D721Med (cell line): ENCODE results near the gene PRELID2.
"Not testable (repeated sequence)": the region's sequence is repeated elsewhere in the genome, so short reads cannot be mapped to it uniquely, and the experiment has no call there.

Experiments used
- DNase-seq: peaks from one replicate; pipeline ENCODE4 v3.0.0; 2011; ENCODE audit warnings: low spot score; ENCODE audit not compliant: insufficient read length
- FAIRE-seq: peaks from 2 replicates; lab custom pipeline; 2011; peaks lifted over from hg19 to GRCh38; lab: Jason Lieb, UNC
- TF ChIP-seq, protein P1 (sequence below): IDR thresholded peaks from 2 replicates; pipeline ENCODE4 v1.5.1; 2012; ENCODE audit warnings: mild to moderate bottlenecking, control low read depth; ENCODE audit not compliant: insufficient read depth; ENCODE audit errors: missing control alignments

The PRELID2 gene

DNA sequence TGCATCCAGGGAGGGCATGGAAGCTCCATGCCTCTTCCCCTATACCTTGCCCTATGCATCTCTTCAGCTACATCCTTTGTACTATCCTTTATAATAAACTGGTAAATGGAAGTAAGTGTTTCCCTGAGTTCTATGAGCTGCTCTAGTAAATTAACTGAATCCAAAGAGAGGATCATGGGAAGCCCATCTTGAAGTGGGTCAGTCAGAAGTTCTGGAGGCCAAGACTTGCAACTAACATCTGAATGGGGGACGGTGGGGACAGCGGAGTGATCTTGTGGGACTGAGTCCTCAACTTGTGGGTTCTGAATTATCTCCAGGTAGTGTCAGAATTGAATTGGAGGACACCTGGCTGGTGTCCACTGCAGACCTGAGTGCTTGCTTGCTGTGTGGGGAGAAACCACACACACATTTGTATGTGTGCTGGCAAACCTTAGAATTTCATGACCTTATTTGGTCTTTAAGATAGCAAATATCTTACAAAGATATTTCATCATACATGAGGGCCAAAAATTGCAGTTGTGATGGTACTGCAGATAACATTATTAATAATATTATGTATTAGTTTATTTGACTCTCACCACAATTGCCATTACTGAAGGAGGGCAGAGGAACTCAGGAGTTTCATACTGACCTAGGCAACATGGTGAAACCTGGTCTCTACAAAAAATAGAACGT lies 5.5 kb upstream of the PRELID2 start:
- FAIRE-seq (no peak), DNase-seq (no peak)
- TF ChIP-seq, protein P1, sequence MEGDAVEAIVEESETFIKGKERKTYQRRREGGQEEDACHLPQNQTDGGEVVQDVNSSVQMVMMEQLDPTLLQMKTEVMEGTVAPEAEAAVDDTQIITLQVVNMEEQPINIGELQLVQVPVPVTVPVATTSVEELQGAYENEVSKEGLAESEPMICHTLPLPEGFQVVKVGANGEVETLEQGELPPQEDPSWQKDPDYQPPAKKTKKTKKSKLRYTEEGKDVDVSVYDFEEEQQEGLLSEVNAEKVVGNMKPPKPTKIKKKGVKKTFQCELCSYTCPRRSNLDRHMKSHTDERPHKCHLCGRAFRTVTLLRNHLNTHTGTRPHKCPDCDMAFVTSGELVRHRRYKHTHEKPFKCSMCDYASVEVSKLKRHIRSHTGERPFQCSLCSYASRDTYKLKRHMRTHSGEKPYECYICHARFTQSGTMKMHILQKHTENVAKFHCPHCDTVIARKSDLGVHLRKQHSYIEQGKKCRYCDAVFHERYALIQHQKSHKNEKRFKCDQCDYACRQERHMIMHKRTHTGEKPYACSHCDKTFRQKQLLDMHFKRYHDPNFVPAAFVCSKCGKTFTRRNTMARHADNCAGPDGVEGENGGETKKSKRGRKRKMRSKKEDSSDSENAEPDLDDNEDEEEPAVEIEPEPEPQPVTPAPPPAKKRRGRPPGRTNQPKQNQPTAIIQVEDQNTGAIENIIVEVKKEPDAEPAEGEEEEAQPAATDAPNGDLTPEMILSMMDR, result no peak

DNA sequence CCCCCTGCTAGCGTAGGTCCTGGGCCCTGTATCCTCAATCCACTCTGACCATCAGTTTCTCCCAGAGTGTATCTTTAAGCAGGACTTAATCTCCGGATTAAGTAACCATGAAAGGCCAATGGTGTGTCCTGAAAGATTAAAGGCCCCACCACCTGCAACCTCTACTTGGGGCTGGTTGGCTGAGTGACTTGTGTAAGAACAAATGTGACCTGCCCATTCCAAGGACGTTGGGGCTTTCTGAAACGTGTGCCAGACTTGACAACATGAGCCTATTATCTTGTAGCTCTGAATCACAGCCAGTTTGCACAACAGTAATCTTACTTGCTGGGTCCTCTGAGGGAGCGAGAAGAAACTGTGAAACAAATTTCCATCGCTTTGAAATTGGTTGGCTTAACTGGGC lies 3.1 kb upstream of the PRELID2 start:
- no peak for DNase-seq
- no peak for FAIRE-seq
- TF ChIP-seq, protein P1, result no peak

DNA sequence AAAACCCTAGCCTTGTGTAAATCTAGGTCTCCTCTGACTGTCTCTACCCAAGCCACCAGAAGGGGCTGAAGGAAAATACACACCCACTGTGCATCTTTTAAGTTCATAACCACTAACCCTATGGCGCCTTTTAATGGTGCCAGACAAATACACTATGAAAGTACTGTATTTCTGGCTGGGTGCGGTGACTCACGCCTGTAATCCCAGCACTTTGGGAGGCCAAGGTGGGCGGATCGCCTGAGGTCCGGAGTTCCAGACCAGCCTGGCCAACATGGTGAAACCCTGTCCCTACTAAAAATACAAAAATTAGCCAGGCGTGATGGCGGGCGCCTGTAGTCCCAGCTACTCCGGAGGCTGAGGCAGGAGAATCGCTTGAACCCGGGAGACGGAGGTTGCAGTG lies 1.1 kb upstream of the PRELID2 start:
- not testable (repeated sequence) for FAIRE-seq, DNase-seq

DNA sequence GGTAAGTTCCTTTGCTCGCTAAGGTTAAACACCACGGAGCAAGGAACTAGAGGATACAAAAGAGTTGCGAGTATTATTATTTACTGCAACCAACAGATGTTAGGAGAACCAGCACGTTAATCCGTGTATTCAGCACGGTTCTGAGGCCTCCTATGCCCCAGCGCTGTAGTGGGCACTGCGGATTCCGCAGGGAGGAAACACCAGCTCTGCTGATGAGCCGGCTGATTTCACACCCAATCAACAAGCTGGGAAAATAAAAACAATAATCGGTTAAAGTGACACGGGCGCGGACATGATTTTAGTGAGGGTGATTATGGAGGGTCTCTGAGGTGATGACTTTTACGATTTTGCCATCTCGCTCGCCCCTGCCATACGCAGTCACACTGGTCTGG lies 702 bp upstream of the PRELID2 start:
- FAIRE-seq (no peak), DNase-seq (no peak)
- TF ChIP-seq, protein P1, result no peak

DNA sequence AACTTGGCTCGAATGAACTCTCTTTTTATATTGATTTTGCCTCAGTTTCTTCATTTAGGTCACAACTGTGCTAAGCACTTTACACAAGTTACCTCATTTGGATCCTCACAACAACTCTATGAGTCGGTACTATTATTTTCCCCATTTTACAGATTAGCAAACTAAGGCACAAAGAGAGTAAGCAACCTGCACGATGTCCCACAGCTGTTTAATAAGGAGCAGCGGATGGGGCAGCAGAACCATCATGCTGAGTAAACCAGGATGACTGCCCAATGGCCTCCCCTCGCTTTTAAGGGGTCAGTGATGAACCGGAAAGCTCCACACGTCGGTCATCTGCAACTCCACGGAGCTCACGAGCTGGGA lies 607 bp downstream of the PRELID2 start:
- DNase-seq, result no peak
- TF ChIP-seq, protein P1, result no peak
- no peak for FAIRE-seq

DNA sequence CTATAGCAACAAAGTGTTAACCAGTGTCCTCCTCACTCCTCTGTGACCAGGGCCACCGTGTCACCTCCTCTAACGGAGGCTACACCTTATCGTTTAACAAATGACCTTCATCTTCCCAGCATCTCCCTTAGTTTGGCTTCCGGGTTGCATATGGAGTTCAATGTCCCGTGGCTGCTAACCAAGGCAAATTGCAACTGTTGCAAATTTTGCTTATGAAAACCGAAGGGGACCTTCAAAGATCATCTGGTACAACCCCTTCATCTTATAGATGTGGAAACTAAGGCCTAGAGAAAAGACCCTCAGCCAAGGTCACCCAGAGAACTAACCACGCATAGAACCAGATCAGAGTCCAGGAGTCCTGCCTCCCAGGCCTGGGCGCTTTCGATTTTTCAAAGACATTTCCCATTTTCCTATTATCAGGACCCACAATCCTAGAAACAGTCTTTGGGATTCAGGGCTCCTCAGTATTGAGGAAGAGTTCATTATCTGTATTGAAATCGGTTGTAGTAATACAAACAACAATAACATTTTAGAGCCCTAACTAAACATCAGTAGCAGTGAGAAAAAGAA lies 1.4 kb downstream of the PRELID2 start:
- FAIRE-seq (no peak), DNase-seq (no peak)
- TF ChIP-seq, protein P1, result no peak

DNA sequence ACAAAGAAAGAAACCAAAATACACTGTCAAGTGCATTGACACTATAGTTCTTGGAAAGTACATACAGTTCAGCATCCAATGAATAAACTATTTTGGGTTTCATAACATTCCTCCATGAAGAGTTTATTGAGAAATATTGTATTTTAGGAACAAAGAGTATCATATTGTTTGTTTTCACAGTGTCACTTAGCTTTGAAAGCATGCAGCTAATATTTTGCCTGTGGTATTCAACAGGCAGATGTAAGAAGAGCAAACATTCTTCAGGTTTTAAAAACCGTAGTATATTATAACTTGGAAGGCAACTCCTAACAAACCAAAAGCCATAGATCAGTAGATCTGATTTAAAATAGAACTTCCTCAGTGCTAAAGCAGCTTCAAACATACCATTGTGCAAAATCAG lies 4.5 kb downstream of the PRELID2 start:
- DNase-seq (no peak), FAIRE-seq (no peak)
- TF ChIP-seq, protein P1, result no peak
